GM21526 (cell line): ENCODE results near the gene USP36.
A peak's percentile ranks its signal among the peaks of the same experiment; 100 is the strongest.

Experiments
- ATAC-seq: cut with Tn5 transposase; IDR thresholded peaks from one replicate; pipeline ENCODE4 v1.9.1; 2021; ENCODE audit warnings: moderate library complexity; ENCODE audit not compliant: unreplicated experiment, low FRiP score

Gene USP36

DNA sequence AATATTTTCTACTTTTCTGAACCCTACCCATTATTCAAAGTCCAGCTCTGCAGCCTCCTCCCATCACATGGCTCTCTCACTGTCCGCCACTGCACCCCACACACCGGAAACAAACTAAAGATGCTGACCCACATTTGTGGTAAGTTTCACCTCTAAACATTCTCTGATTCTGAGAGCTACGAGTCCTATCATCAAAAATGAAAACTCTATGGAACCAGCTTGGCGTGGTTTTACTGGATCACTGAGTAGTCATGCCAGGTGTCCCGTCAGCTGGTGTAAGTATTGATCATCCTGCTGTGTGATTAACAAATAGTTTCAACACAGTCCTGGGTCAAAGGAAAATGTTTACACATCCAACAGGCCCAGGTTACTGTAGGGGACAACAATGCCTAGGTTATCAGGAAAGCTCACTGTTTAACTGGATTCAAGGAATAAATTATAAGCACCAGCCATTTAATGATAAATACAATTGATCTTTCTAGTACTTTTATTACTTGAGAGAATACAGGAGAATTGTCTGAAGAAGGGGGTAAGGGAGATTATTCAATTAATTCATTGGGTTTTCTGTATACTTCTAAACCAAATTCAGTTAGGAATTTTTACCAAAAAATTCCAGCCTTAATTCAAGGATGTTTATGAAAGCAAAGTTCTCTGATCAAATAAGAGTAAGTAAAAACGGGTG, 92.4 kb downstream of the USP36 start:
- peak; percentile 42 for ATAC-seq

DNA sequence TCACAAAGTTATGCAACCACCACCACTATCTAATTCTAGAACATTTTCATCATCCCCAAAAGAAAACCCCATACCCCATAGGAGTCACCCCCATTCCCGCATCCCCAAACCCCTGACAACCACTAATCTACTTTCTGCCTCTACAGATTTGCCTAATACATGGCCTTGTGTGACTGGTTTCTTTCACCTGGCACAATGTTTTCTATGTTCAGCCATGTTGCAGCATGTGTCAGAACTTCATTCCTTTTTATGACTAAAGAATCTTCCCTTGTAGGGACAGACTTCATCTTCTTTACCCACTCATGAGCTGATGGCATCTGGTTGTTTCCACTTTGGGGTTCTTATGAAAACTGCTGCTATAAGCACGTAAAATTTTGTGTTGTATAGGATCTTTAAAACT, 93.1 kb downstream of the USP36 start:
- no peak for ATAC-seq

DNA sequence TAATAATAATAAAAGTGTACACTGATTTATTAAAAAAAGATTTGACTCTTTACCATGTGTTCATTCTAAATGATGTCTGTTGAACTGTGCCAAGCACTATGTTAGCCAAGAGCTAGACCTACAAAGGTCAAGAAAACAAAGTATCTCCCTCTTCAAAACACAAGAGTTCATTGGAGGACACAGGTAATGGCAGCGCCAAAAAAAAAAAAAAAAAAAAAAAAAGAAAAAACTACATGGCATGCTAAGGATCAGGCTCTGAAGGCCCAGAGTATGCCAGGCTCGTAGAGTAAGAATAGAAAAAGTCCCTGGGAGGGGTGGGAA, 93.7 kb downstream of the USP36 start:
- ATAC-seq: no peak

DNA sequence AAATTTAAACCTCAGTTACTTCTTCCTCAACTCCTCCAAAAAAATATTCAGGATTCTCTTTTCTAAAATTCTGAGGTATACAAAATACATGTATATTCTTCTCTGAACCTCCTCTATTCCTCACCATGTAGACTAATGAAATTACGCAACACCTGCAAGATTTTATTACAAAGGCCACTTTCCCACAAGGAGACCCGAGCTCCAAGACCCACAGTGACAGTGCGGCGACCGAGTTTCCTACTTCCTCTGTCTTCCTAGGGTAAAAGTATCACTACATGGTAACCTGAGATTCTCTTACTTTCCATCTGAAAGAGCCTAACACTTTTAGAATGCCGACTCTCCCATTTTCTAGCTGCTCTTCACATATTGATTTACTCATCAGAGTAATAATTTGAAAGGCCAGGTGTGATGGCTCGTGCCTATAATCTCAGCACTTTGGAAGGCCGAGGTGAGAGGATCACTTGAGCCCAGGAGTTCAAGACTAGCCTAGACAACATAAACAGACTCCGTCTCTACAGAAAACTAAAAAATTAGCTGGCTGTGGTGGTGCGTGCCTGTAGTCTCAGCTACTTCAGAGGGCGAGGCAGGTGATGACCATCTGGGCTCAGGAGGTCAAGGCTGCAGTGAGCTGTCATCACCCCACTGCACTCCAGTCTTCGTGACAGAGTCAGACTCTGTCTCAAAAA, 94.2 kb downstream of the USP36 start:
- ATAC-seq: no peak
